Spleen (tissue), 7 donors: Measurements from ENCODE around the gene CASP9.

ENCODE experiments used
- CTCF ChIP-seq, 11 experiments: fragments of 200-600 bp in 7 of 11; fragments of 450-650 bp in 4 of 11; sonication (generic) in 4 of 11; IDR thresholded peaks in 8 of 11; conservative IDR thresholded peaks in 3 of 11; 1 replicate in 7 of 11; 2 replicates in 4 of 11; pipeline versions ENCODE4 v1.4.0 to v1.8.0; 2016 to 2021; ENCODE audit warnings: antibody characterized with exemption in 11 of 11, inconsistent platforms in 4 of 11, mild to moderate bottlenecking in 1 of 11
- POLR2A ChIP-seq, 3 donors: fragments of 450-650 bp; IDR thresholded peaks; one replicate each; pipeline ENCODE4 v1.5.1; 2017; ENCODE audit warnings: antibody characterized with exemption in 3 of 3, mild to moderate bottlenecking in 1 of 3
- POLR2AphosphoS5 ChIP-seq, 3 donors: sonication (generic); formaldehyde crosslinking; IDR thresholded peaks; one replicate each; pipeline ENCODE4 v1.5.1; 2017; ENCODE audit warnings: antibody characterized with exemption in 3 of 3
- donor health status: DM: no; HTN: no; CAD: no; lungs with moderate emphysema.
- donor health status: DM: no; HTN: no; CAD: no.
- donor health status: DM: no; HTN: no; CAD: no.

GRCh38 chr1:15492596-15492995 lies 31.4 kb downstream of the CASP9 start:
- no peak for TF ChIP-seq CTCF (IDR thresholded peaks at IDR 0.05 in 8 of 11, conservative IDR thresholded peaks at IDR 0.05 in 3 of 11)
- TF ChIP-seq POLR2AphosphoS5 (IDR thresholded peaks at IDR 0.05): peak in 1 of 3 donors; percentile 17
- TF ChIP-seq POLR2A (IDR thresholded peaks at IDR 0.05): no peak
